ENCODE results near the gene LINC00305.

- TF ChIP-seq CTCF (IDR thresholded peaks at IDR 0.05) = no peak
- TF ChIP-seq POLR2A (IDR thresholded peaks at IDR 0.05) = no peak
- TF ChIP-seq POLR2AphosphoS5 (IDR thresholded peaks at IDR 0.05) = no peak
- no peak for TF ChIP-seq EP300 (IDR thresholded peaks at IDR 0.05; ENCODE audit: low read depth)
Observed at GRCh38 chr18:64110692-64111480, 38.0 kb downstream of the LINC00305 start.
